GM18505 (cell line): Measurements from ENCODE around the gene GFER.
"Not testable (repeated sequence)": the region's sequence is repeated elsewhere in the genome, so short reads cannot be mapped to it uniquely, and the experiment has no call there.

Source experiments
- ATAC-seq: cut with Tn5 transposase; IDR thresholded peaks from one replicate; pipeline ENCODE4 v1.9.1; 2021; ENCODE audit not compliant: unreplicated experiment
- POLR2A ChIP-seq: IDR thresholded peaks from 4 replicates; pipeline ENCODE4 v1.6.1; 2011; ENCODE audit warnings: borderline replicate concordance; ENCODE audit not compliant: insufficient read depth, insufficient read length; ENCODE audit errors: extremely low read depth

GFER gene

GRCh38 chr16:1945559-1946391 is 38.2 kb upstream of the GFER start:
- no peak for TF ChIP-seq POLR2A

GRCh38 chr16:1946495-1947368 is 37.3 kb upstream of the GFER start:
- ATAC-seq: no peak
- TF ChIP-seq POLR2A: no peak

More at GRCh38 chr16:1945559-1946391, 38.2 kb upstream of the GFER start:
- no peak for ATAC-seq

- no peak for ATAC-seq
- TF ChIP-seq POLR2A: no peak
Measured at GRCh38 chr16:1947369-1947670, 36.7 kb upstream of the GFER start.

GRCh38 chr16:1949507-1949906 is 34.5 kb upstream of the GFER start:
- no peak for ATAC-seq
- TF ChIP-seq POLR2A: no peak

- no peak for TF ChIP-seq POLR2A
- no peak for ATAC-seq
Measured at GRCh38 chr16:1950047-1950446, 33.9 kb upstream of the GFER start.

- no peak for ATAC-seq
Measured at GRCh38 chr16:1950559-1950958, 33.4 kb upstream of the GFER start.

GRCh38 chr16:1953734-1954133 is 30.3 kb upstream of the GFER start:
- TF ChIP-seq POLR2A: no peak
- ATAC-seq: no peak

More at GRCh38 chr16:1950559-1950958, 33.4 kb upstream of the GFER start:
- TF ChIP-seq POLR2A: no peak

- ATAC-seq: not testable (repeated sequence)
Measured at GRCh38 chr16:1957434-1958142, 26.4 kb upstream of the GFER start.

GRCh38 chr16:1958143-1958491 is 25.9 kb upstream of the GFER start:
- ATAC-seq: not testable (repeated sequence)

- peak; percentile 12 for ATAC-seq
- TF ChIP-seq POLR2A: no peak
Measured at GRCh38 chr16:1958715-1959268, 25.2 kb upstream of the GFER start.

- TF ChIP-seq POLR2A: peak; percentile 94
- ATAC-seq: peak; percentile 79
Measured at GRCh38 chr16:1959269-1960039, 24.5 kb upstream of the GFER start, which contains the start of gene NDUFB10. Gene NDUFB10 (plus strand): TSS chr16:1959538. CDS start chr16:1959625, 87 bp downstream.
